Sigmoid colon (tissue), 4 donors: ENCODE results near the gene SZT2.

Experiments used
- CTCF ChIP-seq, 4 experiments: fragments of 450-650 bp in 3 of 4; fragments of 200-600 bp in 1 of 4; IDR thresholded peaks; one replicate each; pipeline ENCODE4 v1.5.1; 2016 to 2019; ENCODE audit warnings: antibody characterized with exemption in 4 of 4, mild to moderate bottlenecking in 3 of 4, moderate library complexity in 2 of 4
- POLR2AphosphoS5 ChIP-seq, 4 donors: sonication (generic); formaldehyde crosslinking; IDR thresholded peaks; one replicate each; pipeline ENCODE4 v1.6.1; 2017; ENCODE audit warnings: antibody characterized with exemption in 4 of 4

- TF ChIP-seq CTCF (IDR thresholded peaks at IDR 0.05) (no peak), POLR2AphosphoS5 (IDR thresholded peaks at IDR 0.05) (no peak)
Measured at GRCh38 chr1:43460988-43461693, 71.4 kb downstream of the SZT2 start.
